GM21381 (cell line): ENCODE results near the gene HSH2D.
"Not testable (repeated sequence)": the region's sequence is repeated elsewhere in the genome, so short reads cannot be mapped to it uniquely, and the experiment has no call there.

Experiments used
- ATAC-seq: cut with Tn5 transposase; IDR thresholded peaks from one replicate; pipeline ENCODE4 v1.9.1; 2021; ENCODE audit warnings: mild to moderate bottlenecking, moderate library complexity; ENCODE audit not compliant: unreplicated experiment

The HSH2D gene

GRCh38 chr19:16119075-16119857, 24.2 kb upstream of the HSH2D start:
- not testable (repeated sequence) for ATAC-seq

- no peak for ATAC-seq
Observed at GRCh38 chr19:16121141-16121540, 22.3 kb upstream of the HSH2D start.

- no peak for ATAC-seq
Observed at GRCh38 chr19:16121967-16122366, 21.5 kb upstream of the HSH2D start.

- ATAC-seq: no peak
Observed at GRCh38 chr19:16124953-16125352, 18.5 kb upstream of the HSH2D start.

GRCh38 chr19:16125737-16126495, 17.6 kb upstream of the HSH2D start:
- no peak for ATAC-seq

GRCh38 chr19:16127080-16127479, 16.4 kb upstream of the HSH2D start:
- ATAC-seq: no peak

GRCh38 chr19:16127776-16128371, 15.6 kb upstream of the HSH2D start:
- ATAC-seq: no peak

- no peak for ATAC-seq
Observed at GRCh38 chr19:16131648-16132047, 11.8 kb upstream of the HSH2D start.

GRCh38 chr19:16133818-16134217, 9.7 kb upstream of the HSH2D start:
- ATAC-seq: no peak

- no peak for ATAC-seq
Observed at GRCh38 chr19:16134510-16134909, 9.0 kb upstream of the HSH2D start.

- no peak for ATAC-seq
Observed at GRCh38 chr19:16135430-16136127, 7.9 kb upstream of the HSH2D start.

- ATAC-seq: no peak
Observed at GRCh38 chr19:16136185-16136999, 7.1 kb upstream of the HSH2D start.

- ATAC-seq: no peak
Observed at GRCh38 chr19:16139752-16140151, 3.7 kb upstream of the HSH2D start.

- no peak for ATAC-seq
Observed at GRCh38 chr19:16141043-16141442, 2.4 kb upstream of the HSH2D start.

- ATAC-seq: no peak
Observed at GRCh38 chr19:16142032-16142580, 1.4 kb upstream of the HSH2D start.

- ATAC-seq: no peak
Observed at GRCh38 chr19:16144216-16144581, 714 bp downstream of the HSH2D start.

GRCh38 chr19:16146112-16146511, 2.6 kb downstream of the HSH2D start:
- ATAC-seq: no peak

- no peak for ATAC-seq
Observed at GRCh38 chr19:16148443-16149229, 5.2 kb downstream of the HSH2D start.

- no peak for ATAC-seq
Observed at GRCh38 chr19:16153582-16154336, 10.3 kb downstream of the HSH2D start.
